ENCODE measurements around the gene RETREG1.
"Not testable (repeated sequence)": the region's sequence is repeated elsewhere in the genome, so short reads cannot be mapped to it uniquely, and the experiment has no call there.

The RETREG1 gene

GRCh38 chr5:16615741-16616535 is 859 bp downstream of the RETREG1 start:
- DNase-seq: no peak

- no peak for DNase-seq
These were observed 4.8 kb downstream of the RETREG1 start for GRCh38 chr5:16612007-16612406.

- DNase-seq: not testable (repeated sequence)
These were observed 5.9 kb downstream of the RETREG1 start for GRCh38 chr5:16610896-16611295.

DNA sequence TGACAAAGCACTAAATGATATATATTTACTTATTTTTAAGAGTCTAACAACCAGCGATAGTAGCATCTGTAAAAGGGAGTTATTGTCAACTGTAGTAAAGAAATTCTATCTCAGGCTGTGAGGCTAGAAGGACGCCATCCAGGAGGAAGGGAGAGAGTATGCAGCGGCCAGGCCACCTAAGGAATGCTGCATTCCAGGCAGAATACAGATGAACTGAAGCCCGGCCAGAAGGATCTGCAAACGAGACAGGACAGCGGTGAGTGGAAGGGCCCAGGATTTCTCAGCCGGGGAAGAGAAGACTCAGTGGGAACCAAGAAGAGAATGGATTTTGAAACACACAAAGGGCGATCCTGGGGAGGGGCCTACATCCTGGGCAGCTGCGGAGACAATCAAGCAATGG is 7.4 kb downstream of the RETREG1 start:
- DNase-seq: no peak

DNA sequence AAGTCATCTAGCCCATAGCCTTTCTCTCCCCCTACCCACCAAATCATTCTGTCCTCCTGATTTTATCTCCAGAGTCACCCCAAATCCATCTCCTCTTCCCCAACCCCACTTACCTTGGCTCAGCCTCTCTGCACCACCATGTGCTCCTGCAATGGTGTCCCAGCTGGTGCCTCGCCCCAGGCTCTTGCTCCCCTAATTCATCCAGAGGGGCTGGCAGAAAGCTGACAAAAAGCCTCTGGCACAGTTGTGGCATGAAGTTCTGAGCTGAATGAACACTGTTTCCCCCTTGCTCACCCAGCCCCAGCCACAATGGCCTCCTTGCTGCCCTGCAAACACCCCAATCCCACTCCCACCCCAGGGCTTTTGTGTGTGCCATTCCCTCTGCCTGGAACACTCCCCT is 10.2 kb downstream of the RETREG1 start:
- no peak for DNase-seq

DNA sequence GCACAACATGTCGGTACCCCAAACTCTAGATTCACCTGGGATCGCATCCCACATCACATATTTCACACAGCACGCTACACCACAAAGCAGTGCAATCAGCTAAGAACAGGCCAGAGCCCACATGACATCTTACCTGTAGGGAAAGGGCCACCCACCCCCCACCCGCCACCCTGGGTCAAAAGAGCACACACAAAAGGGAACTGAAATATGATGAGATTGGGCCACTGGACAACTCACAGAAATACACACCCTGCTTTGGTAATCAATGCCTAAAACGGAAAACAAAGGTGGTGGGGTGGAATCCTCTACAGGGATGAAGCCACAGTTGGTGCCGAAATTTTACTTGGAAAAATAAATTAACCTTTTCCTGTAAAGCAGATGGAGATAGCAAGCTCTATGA is 13.1 kb downstream of the RETREG1 start:
- DNase-seq: no peak

GRCh38 chr5:16603295-16603694 is 13.5 kb downstream of the RETREG1 start:
- no peak for DNase-seq

DNA sequence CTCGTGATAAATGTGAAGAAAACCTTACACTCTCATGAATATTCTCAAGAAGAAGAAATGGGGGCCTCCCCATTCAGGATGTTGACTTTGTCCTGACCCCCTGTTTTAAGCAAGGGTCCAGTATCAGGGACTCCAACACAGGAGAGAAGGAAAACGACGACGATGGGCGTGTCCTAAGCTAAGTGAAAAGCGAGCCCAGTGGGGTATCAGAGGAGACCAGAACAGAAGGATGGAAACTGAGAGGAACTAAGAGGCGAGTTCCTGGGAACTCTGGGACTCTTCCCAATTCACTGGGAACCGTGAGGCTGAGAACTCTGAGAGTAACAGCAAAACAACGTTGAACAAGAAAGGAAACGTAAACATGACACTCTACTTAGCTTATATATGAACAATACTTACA is 14.6 kb downstream of the RETREG1 start:
- DNase-seq: no peak

DNA sequence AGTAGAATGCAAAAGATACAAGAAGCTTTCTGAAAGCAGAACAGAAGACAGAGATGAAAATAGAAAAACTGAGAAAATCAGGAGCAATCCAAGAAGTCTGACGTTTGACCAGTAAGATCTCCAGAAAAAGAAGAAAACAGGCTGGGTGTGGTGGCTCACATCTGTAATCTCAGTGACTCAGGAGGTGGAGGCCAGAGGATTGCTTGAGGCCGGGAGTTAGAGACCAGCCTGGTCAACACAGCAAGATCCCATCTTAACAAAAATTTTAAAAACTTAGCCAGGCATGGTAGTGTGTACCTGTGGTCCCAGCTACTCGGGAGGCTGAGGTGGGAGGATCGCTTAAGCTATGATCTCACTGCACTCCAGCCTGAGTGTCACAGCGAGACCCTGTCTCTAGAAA is 15.9 kb downstream of the RETREG1 start:
- no peak for DNase-seq

GRCh38 chr5:16600397-16600796 is 16.4 kb downstream of the RETREG1 start:
- DNase-seq: no peak

- no peak for DNase-seq
These were observed 18.7 kb downstream of the RETREG1 start for GRCh38 chr5:16597946-16598694.

- no peak for DNase-seq
These were observed 20.2 kb downstream of the RETREG1 start for GRCh38 chr5:16596581-16596940.

GRCh38 chr5:16595881-16596580 is 20.8 kb downstream of the RETREG1 start:
- DNase-seq: no peak

DNA sequence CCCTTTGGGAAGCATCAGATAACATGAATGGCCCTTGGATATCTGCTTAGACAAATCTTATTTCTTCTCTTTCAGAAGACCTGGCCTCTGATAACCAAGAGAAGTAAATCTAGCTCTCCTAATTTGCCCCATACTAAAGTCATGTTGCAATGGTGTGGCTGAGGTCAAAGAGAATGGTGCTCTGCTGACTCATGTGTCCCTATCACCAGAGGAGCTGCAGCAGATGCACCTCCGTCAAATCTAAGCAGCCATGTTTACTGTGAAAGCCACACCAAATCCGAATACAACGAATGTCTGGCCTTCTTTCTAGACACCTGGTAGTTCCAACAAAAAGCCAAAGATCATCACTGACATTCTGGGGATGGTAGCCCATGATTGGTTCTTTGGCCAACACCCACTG is 23.2 kb downstream of the RETREG1 start:
- no peak for DNase-seq

DNA sequence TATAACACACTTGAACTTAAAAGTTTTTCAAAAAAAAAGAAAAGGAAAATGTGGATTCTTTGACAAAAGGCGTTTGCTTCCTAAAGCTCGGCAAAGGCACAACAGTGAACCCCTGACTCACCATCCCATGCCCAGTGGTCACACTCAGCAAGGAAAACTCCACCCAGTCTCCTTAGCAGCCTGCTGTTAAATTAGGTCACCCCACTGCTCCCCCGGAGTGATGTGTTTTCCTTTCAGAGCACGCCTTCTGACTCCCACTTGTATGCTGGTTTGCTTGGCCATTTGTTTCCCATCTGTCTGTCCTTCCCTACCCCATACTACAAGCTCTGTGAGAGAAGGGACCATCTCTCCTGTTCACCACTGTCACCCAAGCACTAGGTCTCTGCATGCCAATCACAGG is 23.8 kb downstream of the RETREG1 start:
- no peak for DNase-seq

DNA sequence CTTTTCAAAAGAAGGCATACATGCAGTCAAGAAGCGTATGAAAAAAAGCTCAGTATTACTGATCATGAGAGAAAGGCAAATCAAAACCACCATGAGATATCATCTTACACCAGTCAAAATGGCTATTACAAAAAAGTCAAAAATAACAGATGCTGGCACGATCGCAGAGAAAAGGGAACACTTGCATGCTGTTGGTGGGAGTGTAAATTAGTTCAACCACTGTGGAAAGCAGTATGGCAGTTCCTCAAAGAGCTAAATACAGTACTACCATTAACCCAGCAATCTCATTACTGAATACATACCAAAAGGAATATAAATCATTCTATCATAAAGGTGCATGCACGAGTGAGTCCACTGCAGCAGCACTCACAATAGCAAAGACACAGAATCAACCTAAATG is 24.5 kb downstream of the RETREG1 start:
- DNase-seq: no peak

DNA sequence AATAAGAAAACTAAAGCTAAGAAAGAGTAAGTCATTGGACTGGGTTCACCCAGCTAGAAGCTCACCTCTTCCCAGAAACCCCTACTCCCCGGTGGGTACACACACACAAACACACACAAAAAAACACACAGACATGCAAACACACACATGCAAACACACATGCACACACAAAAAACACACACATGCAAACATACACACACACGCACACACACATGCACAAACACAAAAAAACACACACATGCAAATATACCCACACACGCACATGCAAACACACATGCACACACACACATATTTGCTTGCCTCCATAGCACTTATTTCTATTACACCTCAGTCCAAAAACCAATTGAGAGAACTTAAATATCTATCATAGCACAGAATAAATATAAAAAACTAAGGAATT is 26.1 kb downstream of the RETREG1 start:
- no peak for DNase-seq

- DNase-seq: no peak
These were observed 27.1 kb downstream of the RETREG1 start for GRCh38 chr5:16589658-16590057.

- no peak for DNase-seq
These were observed 28.2 kb downstream of the RETREG1 start for GRCh38 chr5:16588434-16589214.

DNA sequence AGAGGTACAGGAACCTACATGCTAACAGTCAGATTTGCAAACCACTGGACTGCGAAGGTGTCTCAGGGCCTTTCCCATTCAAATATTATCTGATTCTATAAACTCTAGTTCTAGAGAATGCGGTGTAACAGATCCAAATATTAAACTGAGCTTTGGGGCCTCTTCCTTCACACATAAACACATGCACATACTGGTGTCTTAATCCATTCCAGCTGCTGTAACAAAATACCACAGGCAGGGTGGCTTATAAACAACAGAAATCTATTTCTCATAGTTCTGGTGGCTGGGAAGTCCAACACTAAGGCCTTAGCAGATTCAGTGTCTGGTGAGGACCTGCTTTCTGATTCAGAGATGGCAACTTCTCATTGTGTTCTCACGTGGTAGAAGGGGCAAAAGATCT is 30.2 kb downstream of the RETREG1 start:
- DNase-seq: no peak

DNA sequence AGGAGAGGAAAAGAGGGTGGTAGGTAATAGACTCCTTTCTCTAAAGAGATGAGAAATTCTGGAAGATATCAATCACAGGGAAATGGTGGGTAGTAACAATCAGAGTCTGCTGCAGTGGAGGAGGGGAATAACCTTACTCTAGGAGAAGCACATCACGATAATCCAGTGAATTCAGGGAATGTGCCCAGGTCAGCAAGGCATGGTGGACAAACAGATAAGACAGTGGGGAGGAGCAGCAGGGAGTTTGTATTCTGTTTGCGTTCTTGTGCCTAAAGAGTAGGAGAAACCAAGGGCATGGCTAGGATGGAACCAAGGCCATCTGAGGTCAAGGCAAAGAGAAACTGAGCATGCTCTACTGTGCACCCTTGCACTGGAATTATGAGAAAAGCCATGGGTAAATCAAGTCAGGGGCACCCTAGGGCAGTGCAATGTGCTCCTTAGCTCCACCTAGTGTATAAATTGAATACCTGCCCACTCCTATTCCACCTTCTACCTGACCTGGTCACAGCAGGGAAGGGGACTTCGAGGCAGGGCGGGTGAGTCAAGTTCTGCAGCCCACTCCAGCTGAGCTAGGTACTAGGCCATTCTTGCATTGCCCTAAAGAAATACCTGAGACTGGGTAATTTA is 31.6 kb downstream of the RETREG1 start:
- no peak for DNase-seq

DNA sequence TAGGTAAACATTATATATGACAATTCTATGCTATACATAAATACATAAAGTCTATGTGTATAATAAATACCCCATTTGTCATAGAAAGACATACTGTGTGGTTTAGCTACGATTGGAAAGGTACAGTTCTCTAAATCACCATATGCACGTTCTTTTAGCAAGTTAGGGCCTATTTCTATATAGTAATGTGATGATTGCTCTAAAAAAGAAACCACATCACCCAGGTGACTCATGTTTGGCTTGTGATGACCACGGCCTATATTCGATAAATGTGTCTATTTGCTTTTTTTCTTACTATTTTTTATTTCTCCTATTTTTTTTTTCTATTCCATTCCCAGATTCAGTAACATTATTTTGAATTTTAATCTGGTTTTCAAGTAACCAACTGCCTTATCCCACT is 34.7 kb downstream of the RETREG1 start:
- DNase-seq: no peak

- DNase-seq: no peak
These were observed 36.4 kb downstream of the RETREG1 start for GRCh38 chr5:16580382-16580781.

Measured in central memory CD4-positive, alpha-beta T cell (primary cell).